B cell (primary cell): ENCODE data around the gene DFFB.

Source experiments
- CTCF ChIP-seq: fragments of 200-600 bp; IDR thresholded peaks from one replicate; pipeline ENCODE4 v1.8.0; 2022; ENCODE audit warnings: antibody characterized with exemption, mild to moderate bottlenecking
- EZH2 ChIP-seq: IDR thresholded peaks from 2 replicates; pipeline ENCODE4 v1.6.1; 2012; ENCODE audit warnings: borderline replicate concordance, low read depth, mild to moderate bottlenecking, moderate library complexity, low read length; ENCODE audit not compliant: insufficient read depth, poor library complexity, severe bottlenecking

GRCh38 chr1:3917761-3918160 lies 60.5 kb downstream of the DFFB start:
- TF ChIP-seq CTCF (no peak), EZH2 (no peak)
